Natural killer cell (primary cell): Measurements from ENCODE around the gene ABCD4. TPM values are rescaled to one million over a fixed set of nuclear protein-coding genes. Genes with fewer than 3 reads are reported as not detected.
"Not testable (repeated sequence)": the region's sequence is repeated elsewhere in the genome, so short reads cannot be mapped to it uniquely, and the experiment has no call there.

Experiments used
- ATAC-seq, 3 donors: fragments of 150-1000 bp in 2 of 3; fragments of 200-7000 bp in 1 of 3; cut with Tn5 transposase; 1 replicate in 1 of 3; 2 replicates in 2 of 3; pipeline ENCODE4 v1.10.0; 2021; ENCODE audit warnings: mild to moderate bottlenecking in 2 of 3, moderate library complexity in 2 of 3
- DNase-seq, 2 donors: peaks; one replicate each; pipeline versions ENCODE4 v3.0.0 to v3.0.0-alpha.2; 2013 to 2021; ENCODE audit warnings: mixed read lengths in 1 of 2
- H3K27ac ChIP-seq: one replicate; pipeline ENCODE4 v1.5.1; 2013; ENCODE audit warnings: mild to moderate bottlenecking, low read length
- H3K27me3 ChIP-seq: one replicate; pipeline ENCODE4 v1.6.1; 2013; ENCODE audit warnings: low read length; ENCODE audit not compliant: control insufficient read depth, insufficient read depth
- H3K36me3 ChIP-seq: one replicate; pipeline ENCODE4 v1.6.1; 2013; ENCODE audit warnings: low read length; ENCODE audit not compliant: control insufficient read depth, insufficient read depth
- H3K4me1 ChIP-seq: one replicate; pipeline ENCODE4 v1.6.1; 2013; ENCODE audit warnings: low read length; ENCODE audit not compliant: control insufficient read depth, insufficient read depth
- H3K4me3 ChIP-seq: one replicate; pipeline ENCODE4 v1.5.1; 2013; ENCODE audit warnings: low read length
- H3K9me3 ChIP-seq: one replicate; pipeline ENCODE4 v1.6.1; 2013; ENCODE audit warnings: low read length; ENCODE audit not compliant: control insufficient read depth, insufficient read depth
- H3K27ac Mint-ChIP-seq, 2 donors: one replicate each; pipeline ENCODE4 v1.8.0; 2022; ENCODE audit warnings: mild to moderate bottlenecking in 2 of 2, mixed read lengths in 2 of 2, moderate library complexity in 1 of 2
- H3K27me3 Mint-ChIP-seq, 2 donors: one replicate each; pipeline ENCODE4 v1.8.0; 2022; ENCODE audit warnings: low read depth in 2 of 2, mixed read lengths in 2 of 2
- H3K36me3 Mint-ChIP-seq: one replicate; pipeline ENCODE4 v1.8.0; 2022; ENCODE audit warnings: mixed read lengths
- H3K4me1 Mint-ChIP-seq, 2 donors: one replicate each; pipeline ENCODE4 v1.8.0; 2022; ENCODE audit warnings: mixed read lengths in 2 of 2
- H3K4me3 Mint-ChIP-seq: one replicate; pipeline ENCODE4 v1.8.0; 2022; ENCODE audit warnings: mild to moderate bottlenecking, moderate library complexity, mixed read lengths
- H3K9me3 Mint-ChIP-seq, 2 donors: one replicate each; pipeline ENCODE4 v1.8.0; 2022; ENCODE audit warnings: mixed read lengths in 2 of 2
- CTCF ChIP-seq: fragments of 200-600 bp; IDR thresholded peaks from one replicate; pipeline ENCODE4 v1.8.0; 2022; ENCODE audit warnings: antibody characterized with exemption
- WGBS: methylation state at CpG from one replicate; pipeline ENCODE4 v1.1.7; 2013; ENCODE audit warnings: missing lambda C conversion rate; ENCODE audit not compliant: insufficient coverage; 5-methylcytosine and 5-hydroxymethylcytosine counted together
- intact Hi-C: fragments of 100-400 bp; cut with micrococcal nuclease; formaldehyde crosslinking; loops from one replicate; pipeline ENCODE4 v1.14.2; 2022
- total RNA-seq, 4 donors: library from RNA; stranded (reverse); fragments of 120-200 nt in 1 of 4; gene quantifications; one replicate each; pipeline versions ENCODE4 v1.2.3 to v1.2.4, GENCODE V29; 2013 to 2022

Gene ABCD4
- total RNA-seq, 3 donors from 2014 or later (not counting 1 experiment from before 2014, with no cell fraction given): 78.3 to 99.6 (median 92.8) TPM

GRCh38 chr14:74347795-74348100 lies 45.0 kb upstream of the ABCD4 start:
- Histone ChIP-seq H3K27ac (no peak overlapping the region), H3K9me3 (no peaks in the 10 kb centered on the region), H3K27me3 (peaks cover 2% of the 10 kb centered on the region), H3K36me3 (no peaks in the 10 kb centered on the region), H3K4me1 (no peaks in the 10 kb centered on the region), H3K4me3 (no peak overlapping the region)
- intact Hi-C loops: no loop called here
- Mint-ChIP-seq H3K9me3 (no peaks in the 10 kb centered on the region), H3K4me1 (no peaks in the 10 kb centered on the region), H3K27ac (no peak overlapping the region), H3K4me3 (no peak overlapping the region), H3K36me3 (no peaks in the 10 kb centered on the region), H3K27me3 (peaks cover 3 to 17% of the 10 kb centered on the region in 2 donors)
- DNase-seq: no peak
- 67% methylated on average over 1 of the region's 1 CpG for WGBS
- ATAC-seq: no peak
- TF ChIP-seq CTCF: no peak

- Mint-ChIP-seq H3K9me3 (no peaks in the 10 kb centered on the region), H3K4me3 (no peak overlapping the region), H3K4me1 (no peaks in the 10 kb centered on the region), H3K27ac (no peak overlapping the region), H3K27me3 (peaks cover 0 to 12% of the 10 kb centered on the region in 2 donors), H3K36me3 (no peaks in the 10 kb centered on the region)
- 93% methylated on average over 7 of the region's 7 CpGs for WGBS
- no peak for DNase-seq
- no peak for ATAC-seq
- peaks cover 2% of the 10 kb centered on the region for H3K27me3 ChIP-seq
- TF ChIP-seq CTCF: no peak
- H3K36me3 ChIP-seq: no peaks in the 10 kb centered on the region
- H3K27ac ChIP-seq: no peak overlapping the region
- H3K9me3 ChIP-seq: no peaks in the 10 kb centered on the region
- no peak overlapping the region for H3K4me3 ChIP-seq
- intact Hi-C loops: no loop called here
- H3K4me1 ChIP-seq: no peaks in the 10 kb centered on the region
Measured at GRCh38 chr14:74347097-74347794, 44.5 kb upstream of the ABCD4 start.

GRCh38 chr14:74346341-74346740 lies 43.6 kb upstream of the ABCD4 start:
- no peak overlapping the region for H3K4me3 ChIP-seq
- no peaks in the 10 kb centered on the region for H3K9me3 Mint-ChIP-seq
- intact Hi-C loops: no loop called here
- no peaks in the 10 kb centered on the region for H3K4me1 ChIP-seq
- no peaks in the 10 kb centered on the region for H3K36me3 ChIP-seq
- no peak for TF ChIP-seq CTCF
- H3K27ac Mint-ChIP-seq: no peak overlapping the region
- WGBS: 95% methylated on average over 2 of the region's 2 CpGs
- H3K36me3 Mint-ChIP-seq: no peaks in the 10 kb centered on the region
- peaks cover 0 to 12% of the 10 kb centered on the region in 2 donors for H3K27me3 Mint-ChIP-seq
- H3K4me3 Mint-ChIP-seq: no peak overlapping the region
- DNase-seq: no peak
- no peak overlapping the region for H3K27ac ChIP-seq
- no peaks in the 10 kb centered on the region for H3K4me1 Mint-ChIP-seq
- no peak for ATAC-seq
- peaks cover 2% of the 10 kb centered on the region for H3K27me3 ChIP-seq
- no peaks in the 10 kb centered on the region for H3K9me3 ChIP-seq

- no peak for DNase-seq
- intact Hi-C loops: no loop called here
- H3K9me3 Mint-ChIP-seq: no peaks in the 10 kb centered on the region
- H3K36me3 ChIP-seq: no peaks in the 10 kb centered on the region
- no peaks in the 10 kb centered on the region for H3K27me3 ChIP-seq
- H3K27ac ChIP-seq: no peak overlapping the region
- no peak for TF ChIP-seq CTCF
- H3K4me3 Mint-ChIP-seq: no peak overlapping the region
- no peaks in the 10 kb centered on the region for H3K36me3 Mint-ChIP-seq
- no peak overlapping the region for H3K4me3 ChIP-seq
- H3K9me3 ChIP-seq: no peaks in the 10 kb centered on the region
- peaks cover 7 to 26% of the 10 kb centered on the region in 2 donors for H3K27me3 Mint-ChIP-seq
- H3K4me1 Mint-ChIP-seq: no peaks in the 10 kb centered on the region
- no peaks in the 10 kb centered on the region for H3K4me1 ChIP-seq
- H3K27ac Mint-ChIP-seq: no peak overlapping the region
- no peak for ATAC-seq
- WGBS: 48% methylated on average over 4 of the region's 4 CpGs
Measured at GRCh38 chr14:74333909-74334308, 31.2 kb upstream of the ABCD4 start.

- H3K4me1 Mint-ChIP-seq, ATAC-seq, H3K27me3 ChIP-seq, H3K27me3 Mint-ChIP-seq, H3K36me3 Mint-ChIP-seq, H3K9me3 ChIP-seq, H3K9me3 Mint-ChIP-seq, H3K36me3 ChIP-seq, H3K4me3 Mint-ChIP-seq, DNase-seq, H3K4me1 ChIP-seq, H3K27ac ChIP-seq, H3K4me3 ChIP-seq, H3K27ac Mint-ChIP-seq, intact Hi-C loops: not testable (repeated sequence)
- WGBS: 91% methylated on average over 7 of the region's 9 CpGs
Measured at GRCh38 chr14:74329950-74330552, 27.3 kb upstream of the ABCD4 start.
